Activated T-helper 2 cell treated with anti-CD3 and anti-CD28 coated beads, Interferon-gamma antibody, Interleukin-2, Interleukin-4, amounts not matched to agents 10 μg/mL and 5 μg/mL and 100 μg/mL, durations not matched to agents 14 hours and 24 hours and 36 hours (primary cell): Measurements from ENCODE around the gene IL19. TPM values are rescaled to one million over a fixed set of nuclear protein-coding genes. Genes with fewer than 3 reads are reported as not detected.
"Not testable (repeated sequence)": the region's sequence is repeated elsewhere in the genome, so short reads cannot be mapped to it uniquely, and the experiment has no call there.

Source experiments
- DNase-seq: peaks from one replicate; pipeline ENCODE4 v3.0.0; 2021; ENCODE audit warnings: low spot score
- H3K27ac Mint-ChIP-seq: one replicate; pipeline ENCODE4 v1.8.0; 2021; ENCODE audit warnings: mixed read lengths
- H3K27me3 Mint-ChIP-seq: one replicate; pipeline ENCODE4 v1.8.0; 2021; ENCODE audit warnings: low read depth, mixed read lengths
- H3K36me3 Mint-ChIP-seq: one replicate; pipeline ENCODE4 v1.8.0; 2021; ENCODE audit warnings: low read depth, mixed read lengths
- H3K4me1 Mint-ChIP-seq: one replicate; pipeline ENCODE4 v1.8.0; 2021; ENCODE audit warnings: low read depth, mixed read lengths
- H3K4me3 Mint-ChIP-seq: one replicate; pipeline ENCODE4 v1.8.0; 2021; ENCODE audit warnings: low read depth, mild to moderate bottlenecking, moderate library complexity, mixed read lengths
- H3K9me3 Mint-ChIP-seq: one replicate; pipeline ENCODE4 v1.8.0; 2021; ENCODE audit warnings: mixed read lengths
- intact Hi-C: fragments of 100-400 bp; cut with micrococcal nuclease; formaldehyde crosslinking; loops from one replicate; pipeline ENCODE4 v1.15.1; 2023
- total RNA-seq: library from RNA; stranded (reverse); gene quantifications from 2 replicates; pipeline ENCODE4 v1.2.3, GENCODE V29; 2022

Gene IL19
- total RNA-seq, 1 donor from 2014 or later: not detected

DNA sequence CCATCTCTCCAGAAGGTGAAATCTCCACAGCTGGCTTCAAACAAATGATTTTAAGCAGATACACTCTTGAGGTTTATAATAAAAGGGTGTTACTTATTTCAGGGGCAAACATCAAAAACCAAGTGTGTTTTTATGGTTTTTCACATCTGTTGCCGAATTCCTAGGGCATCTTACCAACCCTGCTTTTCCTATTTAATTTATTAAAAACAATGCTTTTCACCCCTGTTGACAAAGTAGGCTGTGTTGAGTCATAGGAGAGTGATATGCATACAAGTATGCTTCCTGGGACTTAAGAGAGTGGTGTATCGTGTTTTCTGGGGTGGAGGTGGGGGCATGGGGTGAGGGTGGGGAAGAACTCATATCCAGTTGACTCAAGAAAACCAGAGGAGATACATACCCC is 65.5 kb downstream of the IL19 start:
- Mint-ChIP-seq H3K27me3 (peaks cover 56% of the 10 kb centered on the region), H3K4me3 (no peak overlapping the region), H3K27ac (no peak overlapping the region), H3K4me1 (peaks cover 34% of the 10 kb centered on the region), H3K36me3 (no peaks in the 10 kb centered on the region), H3K9me3 (no peaks in the 10 kb centered on the region)
- DNase-seq: no peak
- intact Hi-C loops: no loop called here

DNA sequence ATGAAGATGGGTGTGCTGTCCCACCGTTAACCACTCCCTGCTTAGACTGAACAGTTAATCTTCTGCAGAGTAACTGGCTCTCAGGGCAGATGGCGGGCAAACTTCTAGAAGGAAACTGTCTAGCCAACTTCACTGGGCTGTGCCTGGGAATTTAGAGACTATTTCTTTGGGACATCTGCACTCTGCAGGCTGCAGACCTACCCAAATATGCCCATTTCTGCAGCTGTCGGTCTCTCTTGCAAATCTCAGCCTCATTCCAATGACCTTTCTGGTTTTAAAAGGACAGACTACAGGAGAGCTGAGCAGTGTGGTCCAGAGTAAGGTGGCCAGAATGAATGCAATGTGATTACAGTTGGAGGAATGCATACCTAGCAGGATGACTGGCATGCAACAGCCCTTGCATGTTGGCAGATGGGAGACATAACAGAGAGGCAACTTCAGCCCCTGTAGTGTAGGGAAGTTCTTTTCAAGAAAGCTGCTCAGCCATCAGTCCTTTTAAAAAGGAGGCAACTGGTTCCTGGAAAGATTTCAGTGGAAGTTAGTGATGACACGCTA is 68.5 kb downstream of the IL19 start:
- Mint-ChIP-seq H3K27me3 (peaks cover 48% of the 10 kb centered on the region), H3K9me3 (no peaks in the 10 kb centered on the region), H3K4me1 (peaks cover 12% of the 10 kb centered on the region), H3K36me3 (no peaks in the 10 kb centered on the region), H3K27ac (no peak overlapping the region), H3K4me3 (no peak overlapping the region)
- intact Hi-C loops: no loop called here
- no peak for DNase-seq

DNA sequence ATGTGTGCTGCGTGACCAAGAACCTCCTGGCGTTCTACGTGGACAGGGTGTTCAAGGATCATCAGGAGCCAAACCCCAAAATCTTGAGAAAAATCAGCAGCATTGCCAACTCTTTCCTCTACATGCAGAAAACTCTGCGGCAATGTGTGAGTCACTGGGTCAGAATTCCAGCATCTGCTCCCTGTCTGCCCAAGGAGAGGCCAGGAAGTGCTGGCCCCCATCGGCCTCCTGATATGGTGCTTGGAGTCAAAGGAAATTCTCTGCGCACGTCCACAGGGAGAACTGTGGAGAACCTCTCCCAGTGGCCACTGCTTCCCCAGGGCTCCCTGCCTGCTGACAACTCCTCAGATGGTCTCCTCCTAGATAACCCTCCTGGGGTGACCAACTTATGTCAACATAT is 69.3 kb downstream of the IL19 start:
- H3K27ac Mint-ChIP-seq: no peak overlapping the region
- H3K27me3 Mint-ChIP-seq: peaks cover 41% of the 10 kb centered on the region
- intact Hi-C loops: no loop called here
- no peaks in the 10 kb centered on the region for H3K36me3 Mint-ChIP-seq
- no peaks in the 10 kb centered on the region for H3K9me3 Mint-ChIP-seq
- peaks cover 8% of the 10 kb centered on the region for H3K4me1 Mint-ChIP-seq
- DNase-seq: no peak
- H3K4me3 Mint-ChIP-seq: no peak overlapping the region

DNA sequence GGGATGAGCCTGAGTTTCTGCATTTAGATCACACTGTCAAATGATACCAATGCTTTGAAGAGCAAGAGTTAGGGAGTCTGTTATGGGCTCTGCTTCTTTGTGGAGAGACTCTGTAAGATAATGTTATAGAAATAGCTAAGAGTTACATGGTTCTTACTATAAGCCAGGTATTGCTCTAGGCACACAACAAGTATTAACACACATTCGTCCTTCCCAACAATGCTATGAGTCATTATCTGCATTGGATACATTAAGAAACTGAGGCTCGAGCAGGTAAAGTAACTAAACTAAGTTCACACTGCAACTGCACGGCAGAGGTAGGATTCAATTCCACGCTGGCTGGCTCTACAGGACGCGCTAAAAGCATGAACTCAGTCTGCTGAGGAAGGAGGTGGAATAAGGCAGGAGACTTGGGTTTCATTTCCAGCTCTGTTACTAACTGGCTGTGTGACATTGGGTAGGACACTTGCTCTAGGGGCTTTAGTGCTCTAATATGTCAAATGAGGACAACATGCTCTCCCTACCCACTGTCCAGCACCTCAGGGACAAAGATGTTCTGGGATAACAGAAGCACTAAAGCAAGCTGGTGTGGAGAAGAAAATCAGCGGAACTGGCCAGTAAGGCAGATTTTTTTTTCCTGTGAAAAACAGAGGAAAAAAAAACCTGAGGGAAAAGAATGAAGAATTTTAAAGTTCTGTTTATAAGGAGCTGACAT is 71.2 kb downstream of the IL19 start:
- peaks cover 28% of the 10 kb centered on the region for H3K27me3 Mint-ChIP-seq
- no peak overlapping the region for H3K27ac Mint-ChIP-seq
- H3K36me3 Mint-ChIP-seq: no peaks in the 10 kb centered on the region
- H3K9me3 Mint-ChIP-seq: no peaks in the 10 kb centered on the region
- no peak for DNase-seq
- intact Hi-C loops: no loop called here
- H3K4me3 Mint-ChIP-seq: no peak overlapping the region
- peaks cover 8% of the 10 kb centered on the region for H3K4me1 Mint-ChIP-seq

DNA sequence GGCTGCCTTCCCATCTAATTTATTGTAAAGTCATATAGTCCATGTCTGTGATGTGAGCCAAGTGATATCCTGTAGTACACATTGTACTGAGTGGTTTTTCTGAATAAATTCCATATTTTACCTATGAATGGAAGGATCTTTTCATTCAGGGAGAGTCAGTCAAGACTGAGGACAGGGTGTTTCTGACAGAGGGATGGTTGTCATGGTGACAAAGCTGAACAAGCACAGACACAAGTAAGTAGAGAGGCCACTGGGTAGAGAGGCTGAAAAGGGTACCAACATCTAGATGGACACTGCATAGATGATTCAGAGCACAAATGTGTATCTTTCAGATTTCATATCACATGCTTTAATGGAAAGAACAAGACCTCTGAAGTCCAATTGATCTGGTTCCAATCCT is 72.3 kb downstream of the IL19 start:
- H3K36me3 Mint-ChIP-seq: no peaks in the 10 kb centered on the region
- H3K4me3 Mint-ChIP-seq: no peak overlapping the region
- peaks cover 20% of the 10 kb centered on the region for H3K27me3 Mint-ChIP-seq
- H3K9me3 Mint-ChIP-seq: no peaks in the 10 kb centered on the region
- DNase-seq: no peak
- H3K27ac Mint-ChIP-seq: no peak overlapping the region
- intact Hi-C loops: no loop called here
- peaks cover 8% of the 10 kb centered on the region for H3K4me1 Mint-ChIP-seq

DNA sequence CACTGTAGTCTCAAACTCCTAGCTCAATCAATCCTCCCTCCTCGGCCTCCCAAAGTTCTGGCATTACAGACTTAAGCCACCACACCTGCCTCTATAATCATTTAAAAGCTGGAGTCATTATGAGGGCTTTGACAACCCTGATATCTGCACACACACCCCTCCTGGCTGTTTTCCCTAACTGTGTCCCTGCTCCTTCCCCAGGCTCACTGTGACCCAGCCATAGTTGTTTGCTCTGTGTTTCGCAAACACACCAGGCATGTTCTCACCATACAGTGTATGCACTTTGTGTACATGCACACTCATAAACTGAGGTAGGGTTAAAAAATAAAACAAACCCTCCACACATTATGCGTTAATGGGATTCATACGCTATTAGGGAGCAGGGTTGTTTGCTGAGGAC is 73.1 kb downstream of the IL19 start:
- peaks cover 18% of the 10 kb centered on the region for H3K27me3 Mint-ChIP-seq
- no peaks in the 10 kb centered on the region for H3K9me3 Mint-ChIP-seq
- peaks cover 8% of the 10 kb centered on the region for H3K4me1 Mint-ChIP-seq
- H3K4me3 Mint-ChIP-seq: no peak overlapping the region
- no peaks in the 10 kb centered on the region for H3K36me3 Mint-ChIP-seq
- H3K27ac Mint-ChIP-seq: no peak overlapping the region
- DNase-seq: no peak
- intact Hi-C loops: no loop called here

DNA sequence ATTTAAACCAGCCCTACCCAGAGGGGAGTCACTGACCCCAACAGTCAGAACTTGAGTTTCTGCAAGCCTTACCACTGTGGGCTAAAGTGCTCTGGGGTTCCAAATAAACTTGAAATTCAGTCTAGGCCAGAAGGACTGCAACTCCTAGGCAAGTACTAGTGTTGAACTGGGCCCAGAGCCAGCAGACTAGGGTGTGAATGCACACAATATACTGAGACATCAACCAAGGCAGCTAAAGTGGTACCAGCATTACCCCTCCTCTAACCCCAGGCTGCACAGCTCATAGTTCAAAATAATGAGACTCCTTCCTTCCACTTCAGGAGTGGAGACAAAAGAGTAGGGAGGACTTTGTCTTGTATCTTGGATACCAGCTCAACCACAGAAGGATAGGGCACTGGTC is 75.9 kb downstream of the IL19 start:
- H3K27ac Mint-ChIP-seq: no peak overlapping the region
- intact Hi-C loops: no loop called here
- peaks cover under 1% of the 10 kb centered on the region for H3K4me1 Mint-ChIP-seq
- DNase-seq: no peak
- H3K9me3 Mint-ChIP-seq: no peaks in the 10 kb centered on the region
- peaks cover 32% of the 10 kb centered on the region for H3K27me3 Mint-ChIP-seq
- H3K36me3 Mint-ChIP-seq: no peaks in the 10 kb centered on the region
- no peak overlapping the region for H3K4me3 Mint-ChIP-seq

DNA sequence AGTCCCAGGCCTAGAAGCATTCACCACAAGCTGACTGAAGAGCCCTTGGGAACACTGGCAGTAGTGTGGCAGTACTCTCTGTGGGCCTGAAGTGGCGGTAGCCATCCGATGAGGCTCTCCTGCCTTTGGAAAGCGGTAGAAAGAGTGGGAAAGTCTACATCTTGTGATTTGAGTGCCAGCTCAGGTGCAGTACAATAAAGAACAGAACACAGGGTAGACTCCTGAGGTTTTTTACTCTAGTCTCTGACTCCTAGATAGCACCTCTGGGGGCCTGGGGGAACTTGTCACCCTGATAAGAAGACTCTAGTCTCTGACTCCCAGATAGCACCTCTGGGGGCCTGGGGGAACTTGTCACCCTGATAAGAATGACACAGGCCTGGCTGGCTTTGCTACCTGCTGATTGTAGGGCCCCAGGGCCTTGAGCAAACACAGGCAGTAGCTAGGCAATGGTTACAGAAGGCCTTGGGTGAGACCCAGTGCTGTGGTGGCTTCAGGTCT is 76.8 kb downstream of the IL19 start:
- H3K4me1 Mint-ChIP-seq: no peaks in the 10 kb centered on the region
- no peak overlapping the region for H3K27ac Mint-ChIP-seq
- no peak for DNase-seq
- H3K4me3 Mint-ChIP-seq: no peak overlapping the region
- no peaks in the 10 kb centered on the region for H3K36me3 Mint-ChIP-seq
- H3K9me3 Mint-ChIP-seq: peaks cover 3% of the 10 kb centered on the region
- intact Hi-C loops: no loop called here
- H3K27me3 Mint-ChIP-seq: peaks cover 40% of the 10 kb centered on the region

DNA sequence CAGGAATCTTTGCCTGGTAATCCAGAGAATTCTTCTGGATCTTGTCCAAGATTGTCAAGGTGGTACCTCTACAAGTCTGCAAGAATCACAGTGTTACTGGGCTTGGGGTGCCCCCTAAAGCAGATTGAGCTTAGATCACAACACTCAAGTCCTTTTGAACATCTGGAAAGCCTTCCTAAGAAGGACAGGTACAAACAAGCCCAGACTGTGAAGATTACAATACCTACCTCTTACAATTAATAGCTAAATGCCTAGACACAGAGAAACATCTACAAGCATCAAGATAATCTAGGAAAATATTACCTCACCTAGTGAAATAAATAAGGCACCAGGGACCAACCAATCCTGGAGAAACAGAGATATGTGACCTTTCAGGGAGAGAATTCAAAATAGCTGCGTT is 77.4 kb downstream of the IL19 start:
- Mint-ChIP-seq H3K27me3 (peaks cover 45% of the 10 kb centered on the region), H3K9me3 (peaks cover 9% of the 10 kb centered on the region), H3K4me3 (no peak overlapping the region), H3K27ac (no peak overlapping the region), H3K36me3 (no peaks in the 10 kb centered on the region), H3K4me1 (no peaks in the 10 kb centered on the region)
- DNase-seq: no peak
- intact Hi-C loops: no loop called here

DNA sequence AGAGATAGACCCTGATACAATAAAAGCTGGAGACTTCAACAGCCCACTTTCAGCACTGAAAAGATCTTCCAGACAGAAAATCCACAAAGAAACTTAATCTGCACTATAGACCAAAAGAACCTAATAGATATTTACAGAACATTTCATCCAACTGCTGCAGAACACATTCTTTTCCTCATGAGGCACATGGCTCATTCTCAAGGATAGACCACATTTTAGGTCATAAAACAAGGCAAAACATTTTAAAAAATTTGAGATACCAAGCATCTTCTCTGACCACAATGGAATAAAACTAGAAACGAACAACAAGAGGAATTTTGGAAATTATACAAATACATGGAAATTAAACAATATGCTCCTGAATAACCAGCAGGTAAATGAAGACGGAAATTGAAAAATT is 79.8 kb downstream of the IL19 start:
- no peak for DNase-seq
- Mint-ChIP-seq H3K4me3 (no peak overlapping the region), H3K27ac (no peak overlapping the region), H3K27me3 (peaks cover 49% of the 10 kb centered on the region), H3K36me3 (no peaks in the 10 kb centered on the region), H3K4me1 (no peaks in the 10 kb centered on the region), H3K9me3 (peaks cover 18% of the 10 kb centered on the region)
- intact Hi-C loops: no loop called here

DNA sequence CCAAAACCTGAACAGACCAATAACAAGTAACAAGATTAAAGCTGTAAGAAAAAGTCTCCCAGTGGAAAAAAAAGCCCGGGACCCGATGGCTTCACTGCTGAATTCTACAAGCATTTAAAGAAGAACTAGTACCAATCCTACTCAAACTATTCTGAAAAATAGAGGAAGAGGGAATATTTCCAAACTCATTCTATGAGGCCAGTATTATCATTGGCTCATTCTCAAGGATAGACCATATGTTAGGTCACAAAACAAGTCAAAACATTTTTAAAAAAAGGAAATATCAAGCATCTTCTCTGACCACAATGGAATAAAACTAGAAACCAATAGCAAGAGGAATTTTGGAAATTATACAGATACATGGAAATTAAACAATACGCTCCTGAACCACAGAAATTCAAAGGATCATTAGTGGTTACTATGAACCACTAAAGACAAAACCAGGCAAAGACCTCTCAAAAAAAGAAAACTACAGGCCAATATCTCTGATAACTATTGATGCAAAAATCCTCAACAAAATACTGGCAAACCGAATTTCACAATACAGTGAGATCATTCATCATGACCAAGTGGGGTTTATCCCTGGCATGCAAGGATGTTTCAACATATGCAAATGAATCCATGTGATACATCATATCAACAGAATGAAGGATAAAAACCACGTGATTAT is 80.9 kb downstream of the IL19 start:
- H3K4me3 Mint-ChIP-seq: no peak overlapping the region
- H3K27me3 Mint-ChIP-seq: peaks cover 49% of the 10 kb centered on the region
- intact Hi-C loops: no loop called here
- H3K9me3 Mint-ChIP-seq: peaks cover 18% of the 10 kb centered on the region
- no peak overlapping the region for H3K27ac Mint-ChIP-seq
- peaks cover 4% of the 10 kb centered on the region for H3K4me1 Mint-ChIP-seq
- DNase-seq: no peak
- no peaks in the 10 kb centered on the region for H3K36me3 Mint-ChIP-seq

DNA sequence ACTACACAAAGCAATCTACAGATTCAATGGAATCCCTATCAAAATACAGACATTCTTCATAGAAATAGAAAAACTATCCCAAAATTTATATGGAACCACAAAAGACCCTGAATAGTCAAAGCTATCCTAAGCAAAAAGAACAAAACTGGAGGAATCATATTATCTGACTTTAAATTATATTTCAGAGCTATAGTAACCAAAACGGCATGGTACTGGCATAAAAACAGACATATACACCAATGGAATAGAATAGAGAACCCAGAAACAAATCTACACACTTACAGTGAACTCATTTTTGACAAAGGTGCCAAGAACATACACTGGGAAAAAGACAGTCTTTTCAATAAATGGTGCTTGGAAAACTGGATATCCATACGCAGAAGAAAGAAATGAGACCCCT is 82.1 kb downstream of the IL19 start:
- DNase-seq, H3K36me3 Mint-ChIP-seq, H3K4me1 Mint-ChIP-seq, intact Hi-C loops, H3K4me3 Mint-ChIP-seq, H3K27ac Mint-ChIP-seq: not testable (repeated sequence)
- H3K27me3 Mint-ChIP-seq: peaks cover 48% of the 10 kb centered on the region
- peaks cover 18% of the 10 kb centered on the region for H3K9me3 Mint-ChIP-seq

DNA sequence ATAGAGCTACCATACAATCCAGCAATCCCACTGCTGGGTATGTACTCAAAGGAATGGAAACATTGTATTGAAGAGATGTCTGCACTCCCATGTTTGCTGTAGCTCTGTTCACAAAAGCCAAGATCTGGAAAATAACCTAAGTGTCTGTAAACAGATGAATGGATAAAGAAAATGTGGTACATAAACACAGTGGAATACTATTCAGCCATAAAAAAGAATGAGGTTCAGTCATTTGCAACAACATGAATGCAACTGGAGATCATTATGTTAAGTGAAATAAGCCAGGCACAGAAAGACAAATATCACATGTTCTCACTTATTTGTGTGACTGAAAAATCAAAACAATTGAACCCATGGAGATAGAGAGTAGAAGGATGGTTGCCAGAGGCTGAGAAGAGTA is 83.1 kb downstream of the IL19 start:
- peaks cover 44% of the 10 kb centered on the region for H3K27me3 Mint-ChIP-seq
- DNase-seq, H3K4me3 Mint-ChIP-seq, H3K27ac Mint-ChIP-seq, H3K4me1 Mint-ChIP-seq, intact Hi-C loops, H3K36me3 Mint-ChIP-seq: not testable (repeated sequence)
- H3K9me3 Mint-ChIP-seq: peaks cover 18% of the 10 kb centered on the region
